GM23248 (cell line): ENCODE results near the gene ZDHHC14.

ENCODE experiments used
- EZH2 ChIP-seq: fragments of 200-600 bp; sonication (generic); IDR thresholded peaks from 2 replicates; pipeline ENCODE4 v1.6.1; 2018; ENCODE audit warnings: antibody characterized with exemption, mild to moderate bottlenecking; ENCODE audit not compliant: insufficient read depth, poor library complexity, severe bottlenecking
- EZH2phosphoT487 ChIP-seq: fragments of 200-600 bp; sonication (generic); IDR thresholded peaks from 2 replicates; pipeline ENCODE4 v1.6.1; 2018; ENCODE audit warnings: antibody characterized with exemption, moderate library complexity, mild to moderate bottlenecking, low read depth; ENCODE audit not compliant: insufficient read depth

DNA sequence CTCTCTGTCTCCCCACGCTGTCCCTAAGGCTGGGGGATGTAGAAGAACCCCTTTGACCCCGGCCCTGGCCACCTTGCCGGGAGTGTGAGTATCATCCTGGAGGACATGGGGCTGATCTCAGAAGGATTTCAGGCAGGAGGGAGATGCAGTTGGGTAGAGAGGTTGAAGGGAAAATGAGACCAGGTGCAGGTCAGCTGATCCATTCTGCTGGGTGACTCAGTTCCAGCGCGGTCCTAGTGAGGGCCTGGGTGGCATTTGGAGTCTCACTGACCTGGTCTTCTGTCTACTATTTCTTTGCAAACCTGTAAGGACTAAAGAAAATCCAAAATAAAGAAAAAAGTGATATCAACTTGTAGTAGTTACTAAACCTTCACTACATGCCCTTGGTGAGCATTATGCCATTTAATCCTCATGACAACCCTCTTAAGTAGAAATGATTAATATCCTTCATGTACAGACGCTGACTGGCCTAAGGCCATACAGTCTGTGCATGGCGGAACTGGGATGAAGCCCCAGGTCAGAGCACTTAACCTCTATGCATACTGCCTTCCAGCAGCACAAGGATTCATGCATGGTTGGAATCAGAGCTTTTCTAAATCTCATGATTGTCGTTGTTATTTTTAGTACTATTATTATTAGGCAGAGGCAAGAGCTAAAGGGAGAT is 106.3 kb downstream of the ZDHHC14 start:
- TF ChIP-seq EZH2: no peak
- no peak for TF ChIP-seq EZH2phosphoT487
